IMR-90 (cell line): ENCODE data around the gene FOXF1.

Source experiments
- BHLHE40 ChIP-seq: fragments of 150-350 bp; IDR thresholded peaks from 2 replicates; pipeline ENCODE4 v1.6.1; 2016; ENCODE audit warnings: mild to moderate bottlenecking, low read depth, low read length
- CEBPB ChIP-seq: IDR thresholded peaks from 2 replicates; pipeline ENCODE4 v1.6.1; 2012; ENCODE audit warnings: low read depth, low read length, improper control_type of control experiment
- MAFK ChIP-seq: IDR thresholded peaks from 2 replicates; pipeline ENCODE4 v1.6.1; 2012; ENCODE audit warnings: low read depth, low read length, improper control_type of control experiment
- MAZ ChIP-seq: IDR thresholded peaks from 2 replicates; pipeline ENCODE4 v1.6.1; 2012; ENCODE audit warnings: low read depth, mild to moderate bottlenecking, low read length, improper control_type of control experiment, moderate library complexity, borderline replicate concordance
- MXI1 ChIP-seq: IDR thresholded peaks from 2 replicates; pipeline ENCODE4 v1.6.1; 2012; ENCODE audit warnings: low read depth, mild to moderate bottlenecking, low read length, moderate library complexity, borderline replicate concordance
- NFE2L2 ChIP-seq: fragments of 150-350 bp; IDR thresholded peaks from 2 replicates; pipeline ENCODE4 v1.6.1; 2016; ENCODE audit warnings: low read depth, mild to moderate bottlenecking, low read length
- POLR2A ChIP-seq: IDR thresholded peaks from 2 replicates; pipeline ENCODE4 v1.6.1; 2012; ENCODE audit warnings: mild to moderate bottlenecking, low read depth, low read length
- RAD21 ChIP-seq: IDR thresholded peaks from 2 replicates; pipeline ENCODE4 v1.6.1; 2012; ENCODE audit warnings: low read length, improper control_type of control experiment
- RCOR1 ChIP-seq: IDR thresholded peaks from 2 replicates; pipeline ENCODE4 v1.6.1; 2012; ENCODE audit warnings: mild to moderate bottlenecking, low read length, improper control_type of control experiment; ENCODE audit not compliant: insufficient replicate concordance
- RFX5 ChIP-seq: IDR thresholded peaks from 2 replicates; pipeline ENCODE4 v1.8.0; 2012; ENCODE audit warnings: low read depth, mild to moderate bottlenecking, low read length, moderate library complexity
- SMC3 ChIP-seq: fragments of 150-350 bp; IDR thresholded peaks from 2 replicates; pipeline ENCODE4 v1.6.1; 2016; ENCODE audit warnings: low read depth, mild to moderate bottlenecking, antibody characterized with exemption, low read length, moderate library complexity
- TF ChIP-seq, protein P1 (sequence below): conservative IDR thresholded peaks from 2 replicates; pipeline ENCODE4 v1.5.1; 2012; ENCODE audit warnings: mild to moderate bottlenecking, low read depth, low read length, improper control_type of control experiment

DNA sequence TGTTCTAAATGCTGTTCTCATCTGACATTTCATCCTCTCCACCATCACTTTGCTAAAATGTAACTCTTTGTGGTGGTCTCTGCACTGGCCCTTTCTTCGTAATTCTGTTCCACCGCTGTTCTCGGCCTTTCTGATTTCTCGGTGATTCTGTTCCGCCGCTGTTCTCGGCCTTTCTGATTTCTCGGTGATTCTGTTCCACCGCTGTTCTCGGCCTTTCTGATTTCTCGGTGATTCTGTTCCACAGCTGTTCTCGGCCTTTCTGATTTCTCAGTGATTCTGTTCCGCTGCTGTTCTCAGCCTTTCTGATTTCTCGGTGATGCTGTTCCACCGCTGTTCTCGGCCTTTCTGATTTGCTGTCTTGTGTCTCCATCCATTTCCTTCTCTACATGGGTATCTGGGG is 12.3 kb downstream of the FOXF1 start:
- TF ChIP-seq, protein P1, sequence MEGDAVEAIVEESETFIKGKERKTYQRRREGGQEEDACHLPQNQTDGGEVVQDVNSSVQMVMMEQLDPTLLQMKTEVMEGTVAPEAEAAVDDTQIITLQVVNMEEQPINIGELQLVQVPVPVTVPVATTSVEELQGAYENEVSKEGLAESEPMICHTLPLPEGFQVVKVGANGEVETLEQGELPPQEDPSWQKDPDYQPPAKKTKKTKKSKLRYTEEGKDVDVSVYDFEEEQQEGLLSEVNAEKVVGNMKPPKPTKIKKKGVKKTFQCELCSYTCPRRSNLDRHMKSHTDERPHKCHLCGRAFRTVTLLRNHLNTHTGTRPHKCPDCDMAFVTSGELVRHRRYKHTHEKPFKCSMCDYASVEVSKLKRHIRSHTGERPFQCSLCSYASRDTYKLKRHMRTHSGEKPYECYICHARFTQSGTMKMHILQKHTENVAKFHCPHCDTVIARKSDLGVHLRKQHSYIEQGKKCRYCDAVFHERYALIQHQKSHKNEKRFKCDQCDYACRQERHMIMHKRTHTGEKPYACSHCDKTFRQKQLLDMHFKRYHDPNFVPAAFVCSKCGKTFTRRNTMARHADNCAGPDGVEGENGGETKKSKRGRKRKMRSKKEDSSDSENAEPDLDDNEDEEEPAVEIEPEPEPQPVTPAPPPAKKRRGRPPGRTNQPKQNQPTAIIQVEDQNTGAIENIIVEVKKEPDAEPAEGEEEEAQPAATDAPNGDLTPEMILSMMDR, result no peak
- TF ChIP-seq BHLHE40 (no peak), CEBPB (no peak), RFX5 (no peak), POLR2A (no peak), MAFK (no peak), SMC3 (no peak), MAZ (no peak), MXI1 (no peak), NFE2L2 (no peak), RCOR1 (no peak), RAD21 (no peak)
